ENCODE measurements around the gene EFCAB8.
"Not testable (repeated sequence)": the region's sequence is repeated elsewhere in the genome, so short reads cannot be mapped to it uniquely, and the experiment has no call there.

EFCAB8 gene

DNA sequence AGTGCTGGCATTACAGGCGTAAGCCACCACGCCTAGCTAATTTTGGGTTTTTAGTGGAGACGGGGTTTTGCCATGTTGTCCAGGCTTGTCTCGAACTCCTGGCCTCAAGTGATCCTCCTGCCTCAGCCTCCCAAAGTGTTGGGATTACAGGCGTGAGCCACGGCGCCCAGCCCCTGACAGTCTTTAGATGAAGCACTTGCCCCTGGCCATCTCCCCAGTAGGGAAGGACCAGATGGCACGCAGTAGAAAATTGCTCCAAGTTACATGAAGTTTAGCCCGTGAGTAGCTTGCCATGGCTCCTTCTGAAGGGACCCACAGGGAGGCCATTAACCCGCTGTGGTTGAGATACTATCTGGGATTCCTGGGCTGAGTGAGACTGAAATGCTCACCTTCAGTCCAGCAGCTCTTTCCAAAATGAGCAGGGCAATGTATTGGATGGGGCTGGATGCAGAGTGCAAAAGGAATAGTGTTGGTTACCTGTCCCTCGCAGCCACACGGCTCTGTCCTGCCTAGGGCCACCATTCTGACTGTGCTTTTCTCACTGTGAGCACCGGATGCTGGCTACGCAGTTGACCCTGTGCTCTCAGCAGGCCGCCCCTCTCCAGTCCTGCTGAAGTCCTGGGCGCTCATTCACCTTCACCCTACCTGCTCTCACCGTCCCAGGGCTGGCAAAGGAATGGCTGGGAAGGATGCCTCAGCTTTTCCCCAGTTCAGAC, 66.9 kb downstream of the EFCAB8 start:
- DNase-seq (ENCODE audit: insufficient read length, low spot score) (no peak), FAIRE-seq (no peak)
- no peak for TF ChIP-seq POU2F2 (IDR thresholded peaks at IDR 0.05; ENCODE audit: low read depth, low read length)
- TF ChIP-seq SPI1 (IDR thresholded peaks at IDR 0.05; ENCODE audit: low read depth, low read length): no peak
- TF ChIP-seq PAX5 (IDR thresholded peaks at IDR 0.05; ENCODE audit: insufficient read depth, low read length, severe bottlenecking): no peak
- no peak for TF ChIP-seq TAF1 (IDR thresholded peaks at IDR 0.05; ENCODE audit: low read depth, low read length)
- TF ChIP-seq POLR2AphosphoS5 (IDR thresholded peaks at IDR 0.05; ENCODE audit: low read depth, low read length): no peak
- TF ChIP-seq POLR2A (IDR thresholded peaks at IDR 0.05; ENCODE audit: low read depth, low read length): no peak

DNA sequence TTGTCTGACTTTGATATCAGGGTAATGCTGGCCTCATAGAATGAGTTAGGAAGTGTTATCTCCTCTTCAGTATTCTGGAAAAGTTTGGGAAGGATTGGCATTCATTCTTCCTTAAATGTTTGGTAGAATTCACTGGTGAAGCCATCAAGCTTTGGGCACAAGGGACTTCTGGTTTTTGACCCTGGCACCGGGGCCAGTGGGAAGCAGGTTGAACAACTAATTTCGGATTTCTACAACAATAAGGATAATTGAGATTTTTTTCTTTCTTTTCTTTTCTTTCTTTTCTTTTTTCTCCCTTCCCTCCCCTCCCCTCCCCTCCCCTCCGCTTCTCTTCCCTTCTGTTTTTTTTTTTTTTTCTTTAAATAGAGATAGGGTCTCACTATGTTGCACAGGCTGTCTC, 70.4 kb downstream of the EFCAB8 start:
- FAIRE-seq (no peak), DNase-seq (ENCODE audit: insufficient read length, low spot score) (no peak)
- TF ChIP-seq PAX5 (IDR thresholded peaks at IDR 0.05; ENCODE audit: insufficient read depth, low read length, severe bottlenecking) (no peak), SPI1 (IDR thresholded peaks at IDR 0.05; ENCODE audit: low read depth, low read length) (no peak), POLR2AphosphoS5 (IDR thresholded peaks at IDR 0.05; ENCODE audit: low read depth, low read length) (no peak), TAF1 (IDR thresholded peaks at IDR 0.05; ENCODE audit: low read depth, low read length) (no peak), POLR2A (IDR thresholded peaks at IDR 0.05; ENCODE audit: low read depth, low read length) (no peak), POU2F2 (IDR thresholded peaks at IDR 0.05; ENCODE audit: low read depth, low read length) (no peak)

DNA sequence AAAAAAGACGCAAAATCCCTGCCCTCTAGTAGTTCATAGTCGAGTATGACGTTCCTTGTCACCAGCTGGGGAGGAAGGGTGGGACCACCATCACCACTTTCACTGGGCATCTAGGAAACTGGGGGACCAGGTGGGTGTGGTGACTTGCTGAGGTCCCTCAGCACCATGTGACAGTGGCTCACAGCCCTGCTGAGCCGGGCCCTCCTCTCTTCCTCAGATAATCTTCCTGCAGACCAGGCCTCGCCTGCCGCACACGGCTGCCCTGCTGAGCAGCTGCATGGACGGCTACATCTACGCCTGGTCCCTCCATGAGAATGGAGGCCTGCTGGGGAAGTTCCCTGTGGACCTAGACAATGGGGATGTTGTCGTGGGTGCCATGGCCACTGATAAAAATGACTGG, 71.5 kb downstream of the EFCAB8 start:
- TF ChIP-seq SPI1 (IDR thresholded peaks at IDR 0.05; ENCODE audit: low read depth, low read length) (no peak), TAF1 (IDR thresholded peaks at IDR 0.05; ENCODE audit: low read depth, low read length) (no peak), POLR2A (IDR thresholded peaks at IDR 0.05; ENCODE audit: low read depth, low read length) (no peak), PAX5 (IDR thresholded peaks at IDR 0.05; ENCODE audit: insufficient read depth, low read length, severe bottlenecking) (no peak), POLR2AphosphoS5 (IDR thresholded peaks at IDR 0.05; ENCODE audit: low read depth, low read length) (no peak), POU2F2 (IDR thresholded peaks at IDR 0.05; ENCODE audit: low read depth, low read length) (no peak)
- DNase-seq (ENCODE audit: insufficient read length, low spot score) (no peak), FAIRE-seq (no peak)

DNA sequence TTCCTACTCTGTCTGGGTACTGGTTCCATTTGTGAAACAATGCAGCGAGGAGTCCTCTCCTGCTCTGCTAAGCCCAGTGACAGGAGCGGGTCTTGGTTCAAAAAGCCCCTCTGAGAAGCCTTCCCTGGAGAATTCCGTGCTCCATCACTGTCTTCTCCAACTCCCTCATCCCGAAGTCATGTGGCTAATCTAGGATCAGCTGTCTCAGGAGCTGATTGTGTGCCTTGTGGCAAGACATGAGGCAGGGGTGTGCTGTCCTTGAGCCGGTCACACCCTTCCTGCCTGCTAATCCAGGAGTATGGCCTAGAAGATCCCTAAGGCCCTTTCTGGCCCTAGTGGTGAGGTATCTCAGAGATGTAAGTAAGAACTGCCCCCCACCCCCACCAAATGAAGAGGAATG, 72.0 kb downstream of the EFCAB8 start:
- no peak for DNase-seq (ENCODE audit: insufficient read length, low spot score)
- TF ChIP-seq SPI1 (IDR thresholded peaks at IDR 0.05; ENCODE audit: low read depth, low read length) (no peak), POU2F2 (IDR thresholded peaks at IDR 0.05; ENCODE audit: low read depth, low read length) (no peak), PAX5 (IDR thresholded peaks at IDR 0.05; ENCODE audit: insufficient read depth, low read length, severe bottlenecking) (no peak), TAF1 (IDR thresholded peaks at IDR 0.05; ENCODE audit: low read depth, low read length) (no peak), POLR2A (IDR thresholded peaks at IDR 0.05; ENCODE audit: low read depth, low read length) (no peak), POLR2AphosphoS5 (IDR thresholded peaks at IDR 0.05; ENCODE audit: low read depth, low read length) (no peak)
- no peak for FAIRE-seq

DNA sequence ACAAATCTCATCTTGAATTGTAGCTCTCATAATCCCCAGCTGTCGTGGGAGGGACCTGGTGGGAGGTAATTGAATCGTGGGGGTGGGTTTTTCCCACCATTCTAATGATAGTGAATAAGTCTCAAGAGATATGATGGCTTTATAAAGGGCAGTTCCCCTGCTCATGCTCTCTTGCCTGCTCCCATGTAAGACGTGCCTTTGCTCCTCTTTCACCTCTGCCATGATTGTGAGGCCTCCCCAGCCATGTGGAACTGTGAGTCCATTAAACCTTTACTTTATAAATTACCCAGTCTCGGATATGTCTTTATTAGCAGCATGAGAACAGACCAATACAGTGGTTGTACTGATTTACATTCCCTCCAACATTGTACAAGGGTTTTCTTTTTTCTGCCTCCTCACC, 75.9 kb downstream of the EFCAB8 start:
- no peak for DNase-seq (ENCODE audit: insufficient read length, low spot score)
- TF ChIP-seq POLR2AphosphoS5 (IDR thresholded peaks at IDR 0.05; ENCODE audit: low read depth, low read length) (no peak), TAF1 (IDR thresholded peaks at IDR 0.05; ENCODE audit: low read depth, low read length) (no peak), POU2F2 (IDR thresholded peaks at IDR 0.05; ENCODE audit: low read depth, low read length) (no peak), SPI1 (IDR thresholded peaks at IDR 0.05; ENCODE audit: low read depth, low read length) (no peak), POLR2A (IDR thresholded peaks at IDR 0.05; ENCODE audit: low read depth, low read length) (no peak), PAX5 (IDR thresholded peaks at IDR 0.05; ENCODE audit: insufficient read depth, low read length, severe bottlenecking) (no peak)
- no peak for FAIRE-seq

DNA sequence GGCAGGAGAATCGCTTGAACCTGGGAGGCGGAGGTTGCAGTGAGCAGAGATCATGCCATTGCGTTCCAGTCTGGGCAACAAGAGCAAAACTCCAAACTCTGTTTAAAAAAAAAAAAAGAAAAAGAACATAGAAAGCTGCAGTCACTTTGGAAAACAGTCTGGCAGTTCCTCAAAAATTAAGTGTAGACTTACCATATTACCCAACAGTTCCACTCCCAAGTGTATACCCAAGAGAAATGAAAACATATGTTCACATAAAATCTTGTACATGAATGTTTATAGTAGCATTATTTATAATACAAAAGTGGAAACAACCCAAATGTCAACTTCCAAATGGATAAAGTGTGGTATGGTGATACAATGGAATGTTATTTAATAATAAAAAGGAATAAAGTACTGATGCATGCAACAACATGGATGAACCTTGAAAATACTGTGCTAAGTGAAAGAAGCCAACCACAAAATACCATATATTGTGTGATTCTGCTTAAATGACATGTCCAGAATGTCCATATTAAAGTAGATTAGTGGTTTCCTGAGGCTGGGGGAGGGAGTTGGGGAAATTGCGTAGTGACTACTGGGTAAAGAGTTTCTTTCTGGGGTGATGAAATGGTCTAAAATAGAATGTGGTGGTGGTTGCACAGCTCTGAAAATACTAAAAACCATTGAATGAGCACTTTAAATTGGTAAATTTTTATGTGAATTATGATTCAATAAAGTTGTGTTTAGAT, 82.6 kb downstream of the EFCAB8 start:
- FAIRE-seq (no peak), DNase-seq (ENCODE audit: insufficient read length, low spot score) (no peak)
- TF ChIP-seq TAF1 (IDR thresholded peaks at IDR 0.05; ENCODE audit: low read depth, low read length) (no peak), POLR2AphosphoS5 (IDR thresholded peaks at IDR 0.05; ENCODE audit: low read depth, low read length) (no peak), POU2F2 (IDR thresholded peaks at IDR 0.05; ENCODE audit: low read depth, low read length) (no peak), SPI1 (IDR thresholded peaks at IDR 0.05; ENCODE audit: low read depth, low read length) (no peak), PAX5 (IDR thresholded peaks at IDR 0.05; ENCODE audit: insufficient read depth, low read length, severe bottlenecking) (no peak), POLR2A (IDR thresholded peaks at IDR 0.05; ENCODE audit: low read depth, low read length) (no peak)

DNA sequence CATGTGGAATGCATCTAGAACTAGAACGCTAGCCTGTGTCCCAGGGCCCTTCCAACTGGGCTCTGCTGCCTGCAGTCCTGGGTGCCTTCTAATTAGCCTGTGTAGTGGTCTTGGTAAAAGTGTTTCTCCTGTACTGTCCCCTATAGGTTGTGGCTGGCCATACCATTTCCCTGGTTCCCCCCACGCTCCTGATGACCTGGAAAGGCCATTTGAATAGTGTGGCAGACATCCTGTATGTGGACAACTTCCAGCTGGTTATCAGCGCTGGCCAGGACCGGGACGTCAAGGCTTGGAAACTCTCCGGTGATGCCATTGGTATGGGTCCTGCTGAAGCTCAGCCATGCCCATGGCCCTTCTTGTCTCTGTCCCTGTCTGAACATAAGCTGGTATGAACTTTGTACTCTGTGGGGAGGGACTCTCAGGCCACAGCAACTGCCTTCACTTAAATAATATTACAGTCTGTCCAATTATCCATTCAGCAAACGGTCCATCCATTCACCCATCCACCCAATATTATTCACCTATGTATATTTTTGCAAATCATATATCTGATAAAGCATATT, 84.8 kb downstream of the EFCAB8 start:
- FAIRE-seq: no peak
- no peak for TF ChIP-seq PAX5 (IDR thresholded peaks at IDR 0.05; ENCODE audit: insufficient read depth, low read length, severe bottlenecking)
- TF ChIP-seq POU2F2 (IDR thresholded peaks at IDR 0.05; ENCODE audit: low read depth, low read length): no peak
- no peak for TF ChIP-seq SPI1 (IDR thresholded peaks at IDR 0.05; ENCODE audit: low read depth, low read length)
- no peak for TF ChIP-seq TAF1 (IDR thresholded peaks at IDR 0.05; ENCODE audit: low read depth, low read length)
- no peak for TF ChIP-seq POLR2A (IDR thresholded peaks at IDR 0.05; ENCODE audit: low read depth, low read length)
- no peak for TF ChIP-seq POLR2AphosphoS5 (IDR thresholded peaks at IDR 0.05; ENCODE audit: low read depth, low read length)
- no peak for DNase-seq (ENCODE audit: insufficient read length, low spot score)

DNA sequence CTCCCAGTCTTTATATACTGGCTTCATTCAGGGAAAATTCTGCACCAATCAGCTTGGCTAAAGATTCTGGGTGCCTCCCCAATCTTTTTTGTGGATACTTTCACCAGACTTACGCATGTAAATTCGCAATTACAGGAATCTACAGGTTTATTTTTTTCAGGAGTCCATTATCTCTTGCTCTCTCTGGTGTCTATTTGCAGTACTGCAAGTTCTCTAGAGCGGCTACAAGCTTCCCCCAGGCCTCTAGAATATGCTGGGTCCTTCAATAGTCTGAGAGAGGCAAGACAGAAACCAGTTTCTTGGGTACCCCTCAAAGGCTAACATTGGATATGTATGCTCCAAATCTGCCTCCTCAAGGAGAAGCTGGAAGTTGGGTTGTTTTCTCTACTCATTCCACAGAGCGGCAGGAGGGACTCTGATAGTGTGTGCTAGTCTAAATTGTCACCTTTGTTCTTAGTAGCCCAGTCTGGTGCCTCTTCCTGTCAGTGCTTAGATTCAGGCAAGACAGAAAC, 87.0 kb downstream of the EFCAB8 start:
- FAIRE-seq (no peak), DNase-seq (ENCODE audit: insufficient read length, low spot score) (no peak)
- no peak for TF ChIP-seq POLR2AphosphoS5 (IDR thresholded peaks at IDR 0.05; ENCODE audit: low read depth, low read length)
- TF ChIP-seq POU2F2 (IDR thresholded peaks at IDR 0.05; ENCODE audit: low read depth, low read length): no peak
- no peak for TF ChIP-seq POLR2A (IDR thresholded peaks at IDR 0.05; ENCODE audit: low read depth, low read length)
- no peak for TF ChIP-seq PAX5 (IDR thresholded peaks at IDR 0.05; ENCODE audit: insufficient read depth, low read length, severe bottlenecking)

DNA sequence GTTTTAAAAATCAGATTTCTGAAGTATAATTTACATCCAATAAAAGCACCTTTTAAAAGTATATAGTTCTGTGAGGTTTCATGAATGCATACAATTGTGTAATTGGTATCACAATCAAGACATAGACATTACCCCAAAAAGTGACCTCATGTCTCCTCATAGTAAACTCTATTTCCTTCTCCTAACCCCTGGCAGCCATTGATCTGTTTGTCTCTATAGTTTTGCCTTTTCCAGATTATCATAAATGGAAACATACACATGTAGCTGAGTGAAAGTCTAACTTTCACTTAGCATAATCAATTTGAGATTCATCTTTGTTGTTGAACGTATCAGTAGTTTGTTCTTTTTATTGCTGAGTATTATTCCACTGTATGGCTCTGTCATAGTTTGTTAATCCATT, 87.9 kb downstream of the EFCAB8 start:
- FAIRE-seq (peak; percentile 28), DNase-seq (ENCODE audit: insufficient read length, low spot score) (no peak)
- TF ChIP-seq SPI1 (IDR thresholded peaks at IDR 0.05; ENCODE audit: low read depth, low read length) (no peak), PAX5 (IDR thresholded peaks at IDR 0.05; ENCODE audit: insufficient read depth, low read length, severe bottlenecking) (no peak), POU2F2 (IDR thresholded peaks at IDR 0.05; ENCODE audit: low read depth, low read length) (no peak), POLR2A (IDR thresholded peaks at IDR 0.05; ENCODE audit: low read depth, low read length) (no peak), POLR2AphosphoS5 (IDR thresholded peaks at IDR 0.05; ENCODE audit: low read depth, low read length) (no peak), TAF1 (IDR thresholded peaks at IDR 0.05; ENCODE audit: low read depth, low read length) (no peak)

DNA sequence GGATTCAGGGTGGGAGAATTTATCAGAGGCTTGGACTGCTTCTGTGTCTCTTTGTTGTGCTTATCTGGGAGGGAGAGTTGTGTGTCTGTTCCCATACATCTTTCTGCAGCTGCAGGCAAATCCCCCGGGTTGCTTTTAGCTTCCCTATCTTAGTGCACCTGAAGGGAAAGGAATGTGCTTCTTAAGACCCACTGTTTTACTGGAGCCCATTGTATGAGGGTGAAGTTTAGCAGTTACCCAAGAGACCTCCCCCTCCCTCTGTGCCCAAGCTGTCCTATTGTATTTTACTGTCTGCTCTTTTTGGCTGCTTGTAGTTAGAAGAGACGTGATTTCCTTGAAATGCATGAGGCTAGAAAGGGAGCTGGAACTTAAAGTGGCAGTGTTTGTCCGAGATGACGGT, 91.8 kb downstream of the EFCAB8 start:
- not testable (repeated sequence) for FAIRE-seq; DNase-seq (ENCODE audit: insufficient read length, low spot score)

Measured in GM12891 (cell line).